C4-2B (cell line): ENCODE measurements around the gene CREB3L4.

Experiments used
- CTCF ChIP-seq: fragments of 450-650 bp; conservative IDR thresholded peaks from 2 replicates; pipeline ENCODE4 v1.5.1; 2017; ENCODE audit warnings: mild to moderate bottlenecking
- ZFX ChIP-seq: fragments of 450-650 bp; IDR thresholded peaks from 2 replicates; pipeline ENCODE4 v1.6.1; 2017

GRCh38 chr1:153977250-153978240 is 9.8 kb downstream of the CREB3L4 start, which contains the start of gene JTB:
- no peak for TF ChIP-seq CTCF
- peak; percentile 94 for TF ChIP-seq ZFX
